Heart left ventricle (tissue), 16 donors: ENCODE results near the gene C1QTNF1. TPM values are rescaled to one million over a fixed set of nuclear protein-coding genes. Genes with fewer than 3 reads are reported as not detected.

Experiments used
- ATAC-seq, 4 donors: fragments of 200-7000 bp; cut with Tn5 transposase; one replicate each; pipeline ENCODE4 v1.9.1; 2020 to 2022; ENCODE audit warnings: moderate library complexity in 4 of 4, mild to moderate bottlenecking in 3 of 4, moderate number of reproducible peaks in 1 of 4
- DNase-seq, 5 donors: peaks; one replicate each; pipeline ENCODE4 v3.0.0-alpha.2; 2020
- H3K27ac ChIP-seq, 12 donors: fragments of 200-600 bp; sonication (generic) in 4 of 12; one replicate each; pipeline versions ENCODE4 v1.5.0 to v1.8.0; 2016 to 2022; ENCODE audit warnings: mild to moderate bottlenecking in 2 of 12
- H3K27me3 ChIP-seq, 9 donors: fragments of 200-600 bp; sonication (generic) in 2 of 9; one replicate each; pipeline versions ENCODE4 v1.5.1 to v1.8.0; 2016 to 2022; ENCODE audit warnings: mild to moderate bottlenecking in 3 of 9
- H3K36me3 ChIP-seq, 9 donors: fragments of 200-600 bp; sonication (generic) in 2 of 9; one replicate each; pipeline versions ENCODE4 v1.5.0 to v1.8.0; 2018 to 2022; ENCODE audit warnings: mild to moderate bottlenecking in 2 of 9
- H3K4me1 ChIP-seq, 12 donors: fragments of 200-600 bp; sonication (generic) in 4 of 12; one replicate each; pipeline versions ENCODE4 v1.5.0 to v1.8.0; 2016 to 2022; ENCODE audit warnings: mild to moderate bottlenecking in 3 of 12
- H3K4me3 ChIP-seq, 12 donors: fragments of 200-600 bp; sonication (generic) in 4 of 12; one replicate each; pipeline versions ENCODE4 v1.5.0 to v1.8.0; 2017 to 2022; ENCODE audit warnings: mild to moderate bottlenecking in 9 of 12, moderate library complexity in 4 of 12
- H3K9me3 ChIP-seq, 12 donors: fragments of 200-600 bp; sonication (generic) in 4 of 12; one replicate each; pipeline versions ENCODE4 v1.5.0 to v1.8.0; 2016 to 2022; ENCODE audit warnings: mild to moderate bottlenecking in 1 of 12
- POLR2A ChIP-seq, 2 donors: fragments of 450-650 bp; IDR thresholded peaks; one replicate each; pipeline ENCODE4 v1.6.1; 2017; ENCODE audit warnings: antibody characterized with exemption in 2 of 2, mild to moderate bottlenecking in 2 of 2, moderate library complexity in 2 of 2
- WGBS, 4 donors: extraction: QIAGEN DNeasy Blood & Tissue Kit in 2 of 4; methylation state at CpG; one replicate each; pipeline versions ENCODE4 v1.1.5 to v1.1.7; 2013 to 2018; 5-methylcytosine and 5-hydroxymethylcytosine counted together
- intact Hi-C, 10 donors: fragments of 100-400 bp; cut with DNase I; formaldehyde crosslinking; loops; one replicate each; pipeline versions ENCODE4 v1.11.1 to v1.14.2; 2022
- polyA plus RNA-seq, 2 donors: library from polyadenylated mRNA; stranded (reverse); fragments of 200-250 nt; gene quantifications; one replicate each; pipeline ENCODE4 v1.2.3, GENCODE V29; 2013
- total RNA-seq, 9 donors: library from RNA; depleted of rRNA in 2 of 9; stranded (reverse); fragments of >200 nt in 2 of 9; fragmentation: NEBNext Ultra II Directional in 3 of 9; extraction: Animal tissue kit (Norgen Biotek cat#: 25700) in 3 of 9; gene quantifications; one replicate each; pipeline versions ENCODE4 v1.1.0 to v1.2.4, GENCODE V29; 2016 to 2023
- TF ChIP-seq, protein P1 (sequence below), 12 donors: fragments of 200-600 bp; sonication (generic) in 4 of 12; IDR thresholded peaks; one replicate each; pipeline versions ENCODE4 v1.5.0 to v1.8.0; 2018 to 2022; ENCODE audit warnings: antibody characterized with exemption in 12 of 12, mild to moderate bottlenecking in 5 of 12
- donor health status: ischemic (EF 13 %, LVEDD 7.1; RV severe dilation, severe dysfunction).
- donor health status: healthy with polysubstance abuse.
- donor health status: DM: no; HTN: yes; CAD: no.
- donor health status: DM: no; HTN: no; CAD: no.
- donor health status: ischemic (EF 25% LVEDD 6.9; RV normal size, moderate dysfunction).
- donor health status: ischemic (EF 25% LVEDD 5.7; RV mildly dilated, moderate dysfunction).
- donor health status: healthy.
- donor health status: DM: yes; HTN: yes; CAD: no.
- donor health status: ischemic (EF 35%, LVEDD 5.7; RV mildly dilated, moderate dysfunction).
- donor health status: nonischemic (EF 11% LVEDD 7.7; RV severe dilation, severe dysfunction).
- donor health status: DM: yes; HTN: yes; CAD: no.
- donor health status: PGD.
- donor health status: ischemic (EF 29% LVEDD 5.4; RV normal size, mild dysfunction).
- donor health status: nonischemic (EF 23%, LVEDD 6.1; RV moderate dilation, normal function).

Gene C1QTNF1
- total and polyA plus RNA-seq, 11 donors: 37.0 to 406 (median 85.5) TPM

DNA sequence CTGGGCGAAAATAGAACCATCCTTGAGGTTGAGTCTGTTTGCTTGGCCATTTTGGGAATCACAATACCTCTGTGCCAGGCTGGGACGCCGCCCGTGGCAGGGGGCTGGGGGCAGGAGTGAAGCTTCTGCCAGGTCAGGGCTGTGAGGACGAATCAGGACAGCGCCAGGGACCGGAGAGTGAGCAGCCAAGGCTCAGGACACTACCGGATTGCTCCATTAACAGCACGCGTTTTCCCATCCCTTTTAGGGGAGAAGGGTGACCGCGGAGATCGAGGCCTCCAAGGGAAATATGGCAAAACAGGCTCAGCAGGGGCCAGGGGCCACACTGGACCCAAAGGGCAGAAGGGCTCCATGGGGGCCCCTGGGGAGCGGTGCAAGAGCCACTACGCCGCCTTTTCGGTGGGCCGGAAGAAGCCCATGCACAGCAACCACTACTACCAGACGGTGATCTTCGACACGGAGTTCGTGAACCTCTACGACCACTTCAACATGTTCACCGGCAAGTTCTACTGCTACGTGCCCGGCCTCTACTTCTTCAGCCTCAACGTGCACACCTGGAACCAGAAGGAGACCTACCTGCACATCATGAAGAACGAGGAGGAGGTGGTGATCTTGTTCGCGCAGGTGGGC, 23.4 kb downstream of the C1QTNF1 start:
- Histone ChIP-seq H3K4me3 (peak overlapping the region in 5 of 12 donors; percentile 15 to 39 (median 21)), H3K36me3 (peaks cover 0 to 21% (median 5%) of the 10 kb centered on the region in 9 donors), H3K9me3 (no peaks in the 10 kb centered on the region), H3K4me1 (peaks cover 6 to 43% (median 23%) of the 10 kb centered on the region in 12 donors), H3K27me3 (no peaks in the 10 kb centered on the region), H3K27ac (peak overlapping the region in 11 of 12 donors; percentile 48 to 76 (median 65))
- TF ChIP-seq, protein P1, sequence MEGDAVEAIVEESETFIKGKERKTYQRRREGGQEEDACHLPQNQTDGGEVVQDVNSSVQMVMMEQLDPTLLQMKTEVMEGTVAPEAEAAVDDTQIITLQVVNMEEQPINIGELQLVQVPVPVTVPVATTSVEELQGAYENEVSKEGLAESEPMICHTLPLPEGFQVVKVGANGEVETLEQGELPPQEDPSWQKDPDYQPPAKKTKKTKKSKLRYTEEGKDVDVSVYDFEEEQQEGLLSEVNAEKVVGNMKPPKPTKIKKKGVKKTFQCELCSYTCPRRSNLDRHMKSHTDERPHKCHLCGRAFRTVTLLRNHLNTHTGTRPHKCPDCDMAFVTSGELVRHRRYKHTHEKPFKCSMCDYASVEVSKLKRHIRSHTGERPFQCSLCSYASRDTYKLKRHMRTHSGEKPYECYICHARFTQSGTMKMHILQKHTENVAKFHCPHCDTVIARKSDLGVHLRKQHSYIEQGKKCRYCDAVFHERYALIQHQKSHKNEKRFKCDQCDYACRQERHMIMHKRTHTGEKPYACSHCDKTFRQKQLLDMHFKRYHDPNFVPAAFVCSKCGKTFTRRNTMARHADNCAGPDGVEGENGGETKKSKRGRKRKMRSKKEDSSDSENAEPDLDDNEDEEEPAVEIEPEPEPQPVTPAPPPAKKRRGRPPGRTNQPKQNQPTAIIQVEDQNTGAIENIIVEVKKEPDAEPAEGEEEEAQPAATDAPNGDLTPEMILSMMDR (IDR thresholded peaks at IDR 0.05): no peak
- no peak for TF ChIP-seq POLR2A (IDR thresholded peaks at IDR 0.05)
- DNase-seq (no peak), ATAC-seq (no peak)
- WGBS, 4 donors: 78 to 86% (median 82%) methylated on average over 25 to 30 of the region's 30 CpGs
- intact Hi-C loops: loop anchor here in 9 of 10 donors (2.0 to 10.0 kb wide), 5 partner anchors 27 to 347 kb away; partner anchors contain the start of gene ENGASE (in 1 of the 9)

DNA sequence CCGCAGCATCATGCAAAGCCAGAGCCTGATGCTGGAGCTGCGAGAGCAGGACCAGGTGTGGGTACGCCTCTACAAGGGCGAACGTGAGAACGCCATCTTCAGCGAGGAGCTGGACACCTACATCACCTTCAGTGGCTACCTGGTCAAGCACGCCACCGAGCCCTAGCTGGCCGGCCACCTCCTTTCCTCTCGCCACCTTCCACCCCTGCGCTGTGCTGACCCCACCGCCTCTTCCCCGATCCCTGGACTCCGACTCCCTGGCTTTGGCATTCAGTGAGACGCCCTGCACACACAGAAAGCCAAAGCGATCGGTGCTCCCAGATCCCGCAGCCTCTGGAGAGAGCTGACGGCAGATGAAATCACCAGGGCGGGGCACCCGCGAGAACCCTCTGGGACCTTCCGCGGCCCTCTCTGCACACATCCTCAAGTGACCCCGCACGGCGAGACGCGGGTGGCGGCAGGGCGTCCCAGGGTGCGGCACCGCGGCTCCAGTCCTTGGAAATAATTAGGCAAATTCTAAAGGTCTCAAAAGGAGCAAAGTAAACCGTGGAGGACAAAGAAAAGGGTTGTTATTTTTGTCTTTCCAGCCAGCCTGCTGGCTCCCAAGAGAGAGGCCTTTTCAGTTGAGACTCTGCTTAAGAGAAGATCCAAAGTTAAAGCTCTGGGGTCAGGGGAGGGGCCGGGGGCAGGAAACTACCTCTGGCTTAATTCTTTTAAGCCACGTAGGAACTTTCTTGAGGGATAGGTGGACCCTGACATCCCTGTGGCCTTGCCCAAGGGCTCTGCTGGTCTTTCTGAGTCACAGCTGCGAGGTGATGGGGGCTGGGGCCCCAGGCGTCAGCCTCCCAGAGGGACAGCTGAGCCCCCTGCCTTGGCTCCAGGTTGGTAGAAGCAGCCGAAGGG, 24.2 kb downstream of the C1QTNF1 start:
- H3K9me3 ChIP-seq: no peaks in the 10 kb centered on the region
- DNase-seq (peak in 3 of 5 donors; percentile 37 to 71 (median 62)), ATAC-seq (peak in 1 of 4 donors; percentile 7)
- TF ChIP-seq, protein P1 (IDR thresholded peaks at IDR 0.05): no peak
- TF ChIP-seq POLR2A (IDR thresholded peaks at IDR 0.05): no peak
- H3K4me3 ChIP-seq: peak overlapping the region in 2 of 12 donors; percentile 13 to 15
- H3K27ac ChIP-seq: peak overlapping the region in 9 of 12 donors; percentile 53 to 76 (median 67)
- intact Hi-C loops: loop anchor here in 9 of 10 donors (2.0 to 10.0 kb wide), 5 partner anchors 27 to 347 kb away; partner anchors contain the start of gene ENGASE (in 1 of the 9)
- H3K36me3 ChIP-seq: peaks cover 0 to 21% (median 5%) of the 10 kb centered on the region in 9 donors
- H3K27me3 ChIP-seq: no peaks in the 10 kb centered on the region
- H3K4me1 ChIP-seq: peaks cover 6 to 41% (median 22%) of the 10 kb centered on the region in 12 donors
- 71 to 81% (median 76%) methylated on average over 40 to 41 of the region's 41 CpGs for WGBS, 4 donors

DNA sequence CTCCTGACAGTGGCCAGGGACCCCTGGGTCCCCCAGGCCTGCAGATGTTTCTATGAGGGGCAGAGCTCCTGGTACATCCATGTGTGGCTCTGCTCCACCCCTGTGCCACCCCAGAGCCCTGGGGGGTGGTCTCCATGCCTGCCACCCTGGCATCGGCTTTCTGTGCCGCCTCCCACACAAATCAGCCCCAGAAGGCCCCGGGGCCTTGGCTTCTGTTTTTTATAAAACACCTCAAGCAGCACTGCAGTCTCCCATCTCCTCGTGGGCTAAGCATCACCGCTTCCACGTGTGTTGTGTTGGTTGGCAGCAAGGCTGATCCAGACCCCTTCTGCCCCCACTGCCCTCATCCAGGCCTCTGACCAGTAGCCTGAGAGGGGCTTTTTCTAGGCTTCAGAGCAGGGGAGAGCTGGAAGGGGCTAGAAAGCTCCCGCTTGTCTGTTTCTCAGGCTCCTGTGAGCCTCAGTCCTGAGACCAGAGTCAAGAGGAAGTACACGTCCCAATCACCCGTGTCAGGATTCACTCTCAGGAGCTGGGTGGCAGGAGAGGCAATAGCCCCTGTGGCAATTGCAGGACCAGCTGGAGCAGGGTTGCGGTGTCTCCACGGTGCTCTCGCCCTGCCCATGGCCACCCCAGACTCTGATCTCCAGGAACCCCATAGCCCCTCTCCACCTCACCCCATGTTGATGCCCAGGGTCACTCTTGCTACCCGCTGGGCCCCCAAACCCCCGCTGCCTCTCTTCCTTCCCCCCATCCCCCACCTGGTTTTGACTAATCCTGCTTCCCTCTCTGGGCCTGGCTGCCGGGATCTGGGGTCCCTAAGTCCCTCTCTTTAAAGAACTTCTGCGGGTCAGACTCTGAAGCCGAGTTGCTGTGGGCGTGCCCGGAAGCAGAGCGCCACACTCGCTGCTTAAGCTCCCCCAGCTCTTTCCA, 25.1 kb downstream of the C1QTNF1 start:
- H3K4me1 ChIP-seq: peaks cover 6 to 41% (median 22%) of the 10 kb centered on the region in 12 donors
- TF ChIP-seq, protein P1 (IDR thresholded peaks at IDR 0.05): no peak
- TF ChIP-seq POLR2A (IDR thresholded peaks at IDR 0.05): no peak
- H3K27ac ChIP-seq: peak overlapping the region in 8 of 12 donors; percentile 8 to 76 (median 62)
- H3K27me3 ChIP-seq: no peaks in the 10 kb centered on the region
- no peak overlapping the region for H3K4me3 ChIP-seq
- H3K9me3 ChIP-seq: peaks cover 0 to 9% (median under 1%) of the 10 kb centered on the region in 12 donors
- intact Hi-C loops: loop anchor here in 7 of 10 donors (5.0 to 10.0 kb wide), 2 partner anchors 33 to 346 kb away; no protein-coding TSS in a partner anchor
- DNase-seq: no peak
- 86 to 91% (median 90%) methylated on average over 21 of the region's 21 CpGs for WGBS, 4 donors
- no peak for ATAC-seq
- peaks cover 0 to 19% (median 5%) of the 10 kb centered on the region in 9 donors for H3K36me3 ChIP-seq
